Stimulated activated CD4-positive, alpha-beta T cell treated with anti-CD3 and anti-CD28 coated beads, Interleukin-1b, Interleukin-23, amount 100 ng/mL, for 24 hours (primary cell): ENCODE measurements around the gene MBIP.

Experiments
- DNase-seq, 4 experiments: peaks; one replicate each; pipeline ENCODE4 v3.0.0-alpha.2; 2020; ENCODE audit warnings: low read depth in 4 of 4, low spot score in 1 of 4

MBIP gene

GRCh38 chr14:36313898-36314297, 6.5 kb downstream of the MBIP start:
- DNase-seq = no peak

GRCh38 chr14:36313206-36313605, 7.2 kb downstream of the MBIP start:
- no peak for DNase-seq

- no peak for DNase-seq
These were observed 13.6 kb downstream of the MBIP start for GRCh38 chr14:36306836-36307235.

GRCh38 chr14:36304895-36305294, 15.5 kb downstream of the MBIP start:
- DNase-seq = no peak

GRCh38 chr14:36303960-36304359, 16.5 kb downstream of the MBIP start:
- no peak for DNase-seq

- no peak for DNase-seq
These were observed 17.6 kb downstream of the MBIP start for GRCh38 chr14:36302823-36303222.

- no peak for DNase-seq
These were observed 19.3 kb downstream of the MBIP start for GRCh38 chr14:36301159-36301558.

GRCh38 chr14:36300337-36300736, 20.1 kb downstream of the MBIP start:
- no peak for DNase-seq

GRCh38 chr14:36295642-36296627, 24.5 kb downstream of the MBIP start:
- DNase-seq = no peak

GRCh38 chr14:36294543-36294942, 25.9 kb downstream of the MBIP start:
- DNase-seq = no peak

GRCh38 chr14:36293824-36294223, 26.6 kb downstream of the MBIP start:
- DNase-seq = no peak

- DNase-seq = no peak
These were observed 30.5 kb downstream of the MBIP start for GRCh38 chr14:36289954-36290353.

GRCh38 chr14:36288496-36288895, 31.9 kb downstream of the MBIP start:
- DNase-seq = no peak

- DNase-seq = no peak
These were observed 35.4 kb downstream of the MBIP start for GRCh38 chr14:36284971-36285595.

GRCh38 chr14:36281309-36281708, 39.1 kb downstream of the MBIP start:
- DNase-seq = no peak

- DNase-seq = no peak
These were observed 40.9 kb downstream of the MBIP start for GRCh38 chr14:36279306-36280190.

GRCh38 chr14:36275741-36276140, 44.7 kb downstream of the MBIP start:
- DNase-seq = no peak

- DNase-seq = peak in 2 of 4 experiments; percentile 10 to 13
These were observed 48.2 kb downstream of the MBIP start for GRCh38 chr14:36271939-36272907.

GRCh38 chr14:36271222-36271621, 49.2 kb downstream of the MBIP start:
- no peak for DNase-seq

- no peak for DNase-seq
These were observed 50.2 kb downstream of the MBIP start for GRCh38 chr14:36270191-36270590.
